ENCODE measurements around the gene MAGI3.
"Not testable (repeated sequence)": the region's sequence is repeated elsewhere in the genome, so short reads cannot be mapped to it uniquely, and the experiment has no call there.

MAGI3 gene

GRCh38 chr1:113545210-113545609, 154.9 kb downstream of the MAGI3 start:
- no peak overlapping the region for H3K4me3 ChIP-seq

DNA sequence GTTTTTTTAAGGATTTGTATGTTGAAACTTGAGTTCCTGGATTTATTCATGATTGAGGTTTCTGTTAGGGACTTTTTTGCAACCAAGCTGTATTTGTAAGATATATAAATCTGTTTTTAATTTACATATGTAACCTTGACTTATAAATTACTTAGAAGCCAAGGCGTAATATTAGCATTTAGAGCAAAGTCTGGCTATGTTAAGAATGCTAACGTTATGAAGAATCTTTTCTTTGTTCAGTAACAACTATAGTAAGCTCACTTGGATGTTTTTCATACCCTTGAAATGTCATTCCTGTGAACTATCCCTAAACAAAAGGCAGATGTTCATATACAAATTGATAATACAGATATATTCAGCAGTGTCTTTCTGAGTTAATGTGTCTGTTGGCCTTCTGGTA, 155.3 kb downstream of the MAGI3 start:
- no peak overlapping the region for H3K27ac ChIP-seq

More at GRCh38 chr1:113545210-113545609, 154.9 kb downstream of the MAGI3 start:
- no peak overlapping the region for H3K27ac ChIP-seq

DNA sequence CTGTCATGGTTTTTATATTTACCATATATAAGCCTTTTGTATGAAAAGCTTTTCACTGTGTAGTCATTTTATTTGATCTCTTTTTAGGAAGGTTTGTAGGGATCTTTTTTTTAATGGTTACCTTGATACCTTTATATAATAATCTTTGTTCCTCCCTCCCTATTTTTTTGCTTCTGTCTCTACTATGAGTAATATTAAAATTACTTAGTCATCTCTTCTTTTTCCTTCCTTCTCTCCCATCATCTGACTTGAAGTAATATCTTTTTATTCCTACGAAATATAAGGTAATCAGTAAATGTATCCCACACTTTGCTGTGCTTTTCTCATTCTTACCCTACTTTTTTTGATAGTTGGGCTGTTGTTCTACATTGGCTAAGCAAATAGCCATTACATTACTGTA, 161.4 kb downstream of the MAGI3 start:
- H3K4me3 ChIP-seq = no peak overlapping the region
- no peak overlapping the region for H3K27ac ChIP-seq

More for the DNA sequence above, 155.3 kb downstream of the MAGI3 start:
- no peak overlapping the region for H3K4me3 ChIP-seq

DNA sequence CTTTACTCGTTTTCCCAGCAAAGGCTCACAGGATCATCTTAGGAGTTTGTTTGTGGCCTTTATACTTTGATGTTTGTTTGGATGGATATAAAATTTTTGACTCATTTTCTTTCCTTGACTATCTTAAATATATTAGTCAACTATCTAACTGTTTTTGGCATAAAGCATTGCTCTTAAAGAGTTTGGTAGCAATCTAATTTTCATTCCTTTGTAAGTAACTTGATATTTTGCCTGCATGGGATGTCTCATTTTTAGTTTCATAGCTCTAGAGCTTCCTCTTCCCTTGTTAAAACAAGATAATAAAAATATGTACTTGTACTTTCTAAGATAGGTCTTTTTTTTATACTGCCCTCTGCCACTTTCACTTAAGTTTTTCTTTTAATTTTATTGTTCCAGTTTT, 161.9 kb downstream of the MAGI3 start:
- Histone ChIP-seq H3K4me3 (no peak overlapping the region), H3K27ac (no peak overlapping the region)

GRCh38 chr1:113557187-113557586, 166.9 kb downstream of the MAGI3 start:
- Histone ChIP-seq H3K4me3 (no peak overlapping the region), H3K27ac (no peak overlapping the region)

DNA sequence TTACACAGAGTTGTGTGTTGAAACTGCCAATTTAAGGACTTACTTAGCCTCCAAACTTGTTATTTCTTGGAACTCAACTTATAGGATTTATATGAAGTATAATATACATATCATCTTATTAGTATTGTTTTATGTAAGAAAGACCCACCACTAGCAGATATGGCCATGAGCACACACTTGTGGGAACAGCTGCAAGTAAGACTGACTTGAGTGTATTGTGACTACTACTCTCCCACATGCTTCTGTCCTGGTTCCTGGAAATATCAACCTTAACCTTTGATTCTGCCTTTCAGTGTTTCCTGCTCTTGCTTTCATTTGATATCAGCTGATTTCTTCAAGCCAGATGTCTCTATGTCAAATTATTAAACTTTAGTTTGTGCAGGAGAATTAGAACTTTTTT, 175.3 kb downstream of the MAGI3 start:
- no peak overlapping the region for H3K27ac ChIP-seq
- no peak overlapping the region for H3K4me3 ChIP-seq

GRCh38 chr1:113567427-113567826, 177.1 kb downstream of the MAGI3 start:
- Histone ChIP-seq H3K4me3 (no peak overlapping the region), H3K27ac (no peak overlapping the region)

- not testable (repeated sequence) for H3K4me3 ChIP-seq, H3K27ac ChIP-seq
Measured at GRCh38 chr1:113575744-113576260, 185.5 kb downstream of the MAGI3 start.

DNA sequence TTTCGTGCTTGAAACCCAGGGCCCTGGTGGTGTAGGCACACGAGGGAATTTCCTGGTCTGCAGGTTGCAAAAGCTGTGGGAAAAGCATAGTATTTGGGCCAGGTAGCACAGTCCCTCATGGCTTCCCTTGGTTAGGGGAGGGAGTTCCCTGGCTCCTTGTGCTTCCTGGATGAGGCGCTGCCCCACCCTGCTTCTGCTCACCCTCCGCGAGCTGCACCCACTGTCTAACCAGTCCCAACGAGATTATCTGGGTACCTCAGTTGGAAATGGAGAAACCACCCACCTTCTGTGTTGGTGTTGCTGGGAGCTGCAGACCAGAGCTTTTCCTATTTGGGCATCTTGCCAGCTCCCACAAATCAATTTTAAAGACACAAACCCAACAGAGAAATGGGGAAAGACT, 186.0 kb downstream of the MAGI3 start:
- Histone ChIP-seq H3K27ac (no peak overlapping the region), H3K4me3 (no peak overlapping the region)

DNA sequence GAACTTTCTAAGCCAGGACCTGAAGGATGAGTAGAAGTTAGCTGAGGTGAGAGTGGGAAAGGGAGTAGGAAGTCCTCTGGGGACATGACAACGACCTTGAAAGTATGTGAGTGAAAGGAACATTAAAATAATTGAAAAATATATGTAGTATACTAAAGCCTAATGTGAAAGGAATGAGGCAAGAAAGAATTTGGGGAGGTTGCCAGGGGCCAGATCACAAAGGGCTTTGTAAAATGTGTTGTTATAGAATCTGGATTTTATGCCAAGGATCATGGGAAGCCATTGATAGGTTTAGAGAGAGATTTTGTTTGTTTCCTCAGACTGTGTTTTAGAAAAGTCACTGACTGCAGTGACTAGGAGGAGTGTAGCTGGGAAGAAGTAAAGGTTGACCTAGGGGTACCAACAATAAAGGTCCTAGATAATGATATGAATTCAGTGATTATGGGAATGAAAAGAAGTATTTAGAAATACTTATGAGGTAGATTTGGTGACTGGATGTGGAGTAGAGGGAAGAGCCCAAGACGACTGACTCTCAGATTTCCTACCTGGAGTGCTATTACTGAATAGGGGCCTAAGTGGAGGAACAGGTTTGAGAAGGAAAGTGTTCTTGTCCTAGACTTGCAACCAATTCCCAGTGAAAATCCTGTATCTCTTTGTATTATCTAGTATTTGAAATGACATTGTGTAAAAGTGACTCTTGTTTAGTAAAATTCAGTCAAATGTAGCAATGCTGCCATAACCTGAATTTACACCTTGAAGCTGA, 189.1 kb downstream of the MAGI3 start:
- Histone ChIP-seq H3K4me3 (no peak overlapping the region), H3K27ac (no peak overlapping the region)

GRCh38 chr1:113581323-113581722, 191.0 kb downstream of the MAGI3 start:
- H3K4me3 ChIP-seq = no peak overlapping the region
- H3K27ac ChIP-seq = no peak overlapping the region

- Histone ChIP-seq H3K27ac (no peak overlapping the region), H3K4me3 (no peak overlapping the region)
Measured at GRCh38 chr1:113582084-113582483, 191.8 kb downstream of the MAGI3 start.

- Histone ChIP-seq H3K27ac (no peak overlapping the region), H3K4me3 (no peak overlapping the region)
Measured at GRCh38 chr1:113587475-113587874, 197.2 kb downstream of the MAGI3 start.

GRCh38 chr1:113592230-113592629, 201.9 kb downstream of the MAGI3 start:
- H3K27ac ChIP-seq = no peak overlapping the region

GRCh38 chr1:113593550-113594297, 203.4 kb downstream of the MAGI3 start:
- H3K4me3 ChIP-seq = no peak overlapping the region
- H3K27ac ChIP-seq = no peak overlapping the region

More at GRCh38 chr1:113592230-113592629, 201.9 kb downstream of the MAGI3 start:
- no peak overlapping the region for H3K4me3 ChIP-seq

GRCh38 chr1:113604466-113604865, 214.2 kb downstream of the MAGI3 start:
- H3K27ac ChIP-seq, H3K4me3 ChIP-seq: not testable (repeated sequence)

DNA sequence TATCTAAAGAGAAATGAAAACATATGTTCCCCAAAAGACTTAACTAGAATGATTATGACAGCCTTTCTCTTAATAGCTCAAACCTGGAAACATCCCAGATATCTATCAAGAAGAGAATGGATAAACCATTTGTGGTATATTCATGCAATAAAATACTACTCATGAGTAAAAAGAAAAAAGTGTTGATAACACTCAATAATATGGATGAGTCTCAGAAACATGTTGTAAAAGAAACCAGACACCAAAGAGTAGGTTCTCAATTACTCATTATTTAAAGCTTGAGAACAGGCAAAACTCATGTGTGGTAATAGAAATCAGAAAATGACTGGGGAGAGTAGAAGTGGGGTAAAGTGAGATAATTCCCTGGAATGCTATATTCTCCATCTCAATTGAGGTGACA, 214.8 kb downstream of the MAGI3 start:
- Histone ChIP-seq H3K4me3 (no peak overlapping the region), H3K27ac (no peak overlapping the region)

DNA sequence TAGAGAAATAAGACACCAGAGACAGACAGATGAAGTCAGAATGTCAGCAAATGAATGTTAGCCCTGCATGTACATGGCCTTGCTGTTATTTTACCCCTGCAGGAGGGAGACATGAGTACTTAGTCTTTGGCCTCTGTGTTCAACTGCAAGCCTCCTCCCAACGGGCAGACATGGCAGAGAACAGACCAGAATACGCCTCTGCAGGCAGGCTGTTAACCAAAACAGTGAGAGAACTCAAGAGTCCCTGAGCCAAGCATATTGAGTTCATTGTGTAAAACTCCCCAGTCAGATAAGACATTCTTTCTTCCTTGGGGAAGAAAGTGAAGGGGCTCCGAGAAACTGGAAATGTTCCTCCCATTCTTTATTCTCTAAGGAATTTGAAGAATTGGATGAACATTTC, 218.1 kb downstream of the MAGI3 start:
- Histone ChIP-seq H3K4me3 (no peak overlapping the region), H3K27ac (no peak overlapping the region)

GRCh38 chr1:113610372-113610771, 220.1 kb downstream of the MAGI3 start:
- Histone ChIP-seq H3K27ac (no peak overlapping the region), H3K4me3 (no peak overlapping the region)

DNA sequence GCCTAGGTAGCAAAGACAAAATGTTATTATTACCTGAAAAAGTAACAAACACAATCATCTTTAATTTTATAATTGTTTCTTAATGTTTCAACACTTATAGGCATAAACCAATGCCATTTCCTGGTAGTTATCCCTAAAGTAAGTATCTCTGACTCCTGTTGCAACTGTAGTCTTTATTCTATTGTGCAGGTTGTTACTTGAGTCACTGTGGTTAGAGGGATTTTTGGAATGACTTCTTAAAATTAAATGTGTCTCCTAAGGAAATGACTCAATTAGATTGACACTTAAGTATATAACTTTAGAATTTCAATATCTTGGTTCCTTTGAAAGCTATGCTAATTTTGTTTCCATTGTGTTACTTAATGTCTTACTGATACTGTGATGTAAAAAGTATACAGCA, 225.1 kb downstream of the MAGI3 start:
- no peak overlapping the region for H3K4me3 ChIP-seq
- H3K27ac ChIP-seq = no peak overlapping the region

DNA sequence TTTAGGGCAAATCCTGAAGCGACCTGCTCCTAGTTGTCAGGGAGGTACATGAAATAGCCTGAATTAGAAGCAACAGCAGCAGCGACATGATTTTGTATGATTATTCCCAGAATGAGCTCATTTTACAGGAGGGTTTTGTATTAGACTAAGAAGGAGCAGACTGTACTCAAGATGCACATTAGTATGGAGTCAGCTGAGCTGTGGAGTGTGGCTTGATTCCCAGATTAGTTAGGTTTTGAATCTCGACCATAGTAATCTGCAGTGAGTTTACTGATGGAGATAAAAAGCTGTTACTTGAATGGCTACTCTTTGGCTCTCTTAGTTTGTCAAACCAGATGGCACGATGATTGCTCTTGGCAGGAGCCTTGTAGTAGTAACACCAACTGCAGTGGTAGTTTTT, 225.8 kb downstream of the MAGI3 start:
- Histone ChIP-seq H3K27ac (no peak overlapping the region), H3K4me3 (no peak overlapping the region)

Measured in skin epidermis (tissue), 12 donors.